ENCODE data around the gene OR2J3. TPM values are rescaled to one million over a fixed set of nuclear protein-coding genes. Genes with fewer than 3 reads are reported as not detected.

The OR2J3 gene
- total and polyA plus RNA-seq, 2 of the 8 experiments (the other 6 are each of a cell fraction or from before 2014, with no cell fraction given) = 0.03 TPM; not detected in 1

DNA sequence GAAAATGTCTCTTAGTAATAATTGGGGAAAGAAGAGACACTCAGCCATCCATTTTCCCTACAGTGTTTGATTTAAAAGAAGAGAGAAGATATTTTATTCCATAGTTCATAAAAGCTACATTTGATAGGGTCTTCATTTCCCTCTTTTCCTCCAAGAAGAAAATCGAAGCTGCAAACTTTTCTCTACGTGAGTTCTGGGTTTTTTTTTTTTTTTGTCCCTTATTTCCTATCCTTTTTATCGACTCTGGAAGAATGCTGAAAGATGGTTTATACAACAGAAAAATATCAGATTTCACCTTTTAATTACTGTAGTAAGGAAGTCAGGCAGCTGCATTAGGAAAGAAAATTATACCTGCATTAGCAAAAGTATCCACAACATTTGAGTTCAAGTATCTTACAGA, 8.7 kb upstream of the OR2J3 start, which contains the start of gene OR2J1 (continued):
- TF ChIP-seq, protein P1, sequence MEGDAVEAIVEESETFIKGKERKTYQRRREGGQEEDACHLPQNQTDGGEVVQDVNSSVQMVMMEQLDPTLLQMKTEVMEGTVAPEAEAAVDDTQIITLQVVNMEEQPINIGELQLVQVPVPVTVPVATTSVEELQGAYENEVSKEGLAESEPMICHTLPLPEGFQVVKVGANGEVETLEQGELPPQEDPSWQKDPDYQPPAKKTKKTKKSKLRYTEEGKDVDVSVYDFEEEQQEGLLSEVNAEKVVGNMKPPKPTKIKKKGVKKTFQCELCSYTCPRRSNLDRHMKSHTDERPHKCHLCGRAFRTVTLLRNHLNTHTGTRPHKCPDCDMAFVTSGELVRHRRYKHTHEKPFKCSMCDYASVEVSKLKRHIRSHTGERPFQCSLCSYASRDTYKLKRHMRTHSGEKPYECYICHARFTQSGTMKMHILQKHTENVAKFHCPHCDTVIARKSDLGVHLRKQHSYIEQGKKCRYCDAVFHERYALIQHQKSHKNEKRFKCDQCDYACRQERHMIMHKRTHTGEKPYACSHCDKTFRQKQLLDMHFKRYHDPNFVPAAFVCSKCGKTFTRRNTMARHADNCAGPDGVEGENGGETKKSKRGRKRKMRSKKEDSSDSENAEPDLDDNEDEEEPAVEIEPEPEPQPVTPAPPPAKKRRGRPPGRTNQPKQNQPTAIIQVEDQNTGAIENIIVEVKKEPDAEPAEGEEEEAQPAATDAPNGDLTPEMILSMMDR (IDR thresholded peaks at IDR 0.05; ENCODE audit: control extremely low read depth in 1 of 3, insufficient read depth in 1 of 3, low read depth in 1 of 3, low read length in 3 of 3) = no peak
- TF ChIP-seq EGR1 (IDR thresholded peaks at IDR 0.05; ENCODE audit: borderline replicate concordance, low read depth, low read length) = no peak
- no peak for TF ChIP-seq ATF3 (IDR thresholded peaks at IDR 0.05; ENCODE audit: insufficient read depth, low read depth, low read length)
- TF ChIP-seq SP4 (IDR thresholded peaks at IDR 0.05; ENCODE audit: low read length) = no peak
